Keratinocyte (primary cell): ENCODE results near the gene PPP1R2. TPM values are rescaled to one million over a fixed set of nuclear protein-coding genes. Genes with fewer than 3 reads are reported as not detected.

Experiments used
- DNase-seq: peaks from one replicate; pipeline ENCODE4 v3.0.0-alpha.2; 2011; ENCODE audit warnings: low read depth, missing footprints, low spot score
- FAIRE-seq: peaks from 2 replicates; lab custom pipeline; 2011; peaks lifted over from hg19 to GRCh38; lab: Jason Lieb, UNC
- H2AFZ ChIP-seq: 2 replicates; pipeline ENCODE4 v1.6.0; 2012; ENCODE audit warnings: low read length, control low read depth, inconsistent platforms; ENCODE audit not compliant: control insufficient read depth
- H3K27ac ChIP-seq: 2 replicates; pipeline ENCODE4 v1.5.1; 2011; ENCODE audit warnings: low read length; ENCODE audit not compliant: control insufficient read depth, insufficient read depth
- H3K27me3 ChIP-seq: 3 replicates; pipeline ENCODE4 v1.6.0; 2011; ENCODE audit warnings: low read length; ENCODE audit not compliant: control insufficient read depth, insufficient read depth; ENCODE audit errors: extremely low read depth
- H3K36me3 ChIP-seq, 2 experiments: 2 replicates in 1 of 2; 3 replicates in 1 of 2; pipeline ENCODE4 v1.5.1; 2011; ENCODE audit warnings: low read length in 2 of 2, mild to moderate bottlenecking in 1 of 2; ENCODE audit not compliant: control insufficient read depth in 2 of 2, insufficient read depth in 2 of 2; ENCODE audit errors: extremely low read depth in 1 of 2
- H3K4me1 ChIP-seq: 3 replicates; pipeline ENCODE4 v1.5.1; 2011; ENCODE audit warnings: low read length; ENCODE audit not compliant: control insufficient read depth, insufficient read depth; ENCODE audit errors: extremely low read depth
- H3K4me2 ChIP-seq: 3 replicates; pipeline ENCODE4 v1.6.0; 2011; ENCODE audit warnings: low read depth, low read length; ENCODE audit not compliant: control insufficient read depth, insufficient read depth; ENCODE audit errors: extremely low read depth
- H3K4me3 ChIP-seq, 3 experiments: fragments of 200-600 bp in 1 of 3; sonication (generic) in 1 of 3; 2 replicates in 2 of 3; 3 replicates in 1 of 3; pipeline ENCODE4 v1.5.1; 2011 to 2016; ENCODE audit warnings: low read length in 3 of 3, mild to moderate bottlenecking in 3 of 3, control low read depth in 2 of 3, inconsistent platforms in 1 of 3, low read depth in 1 of 3, mixed read lengths in 1 of 3, mixed run types in 1 of 3, moderate library complexity in 1 of 3; ENCODE audit not compliant: control insufficient read depth in 2 of 3, insufficient read depth in 2 of 3; ENCODE audit errors: extremely low read depth in 1 of 3
- H3K79me2 ChIP-seq: 2 replicates; pipeline ENCODE4 v1.6.0; 2012; ENCODE audit warnings: low read length; ENCODE audit not compliant: control insufficient read depth, insufficient read depth
- H3K9ac ChIP-seq: 3 replicates; pipeline ENCODE4 v1.6.0; 2011; ENCODE audit warnings: low read length; ENCODE audit not compliant: control insufficient read depth, insufficient read depth; ENCODE audit errors: extremely low read depth
- H3K9me1 ChIP-seq: 3 replicates; pipeline ENCODE4 v1.6.0; 2011; ENCODE audit warnings: low read length; ENCODE audit not compliant: control insufficient read depth, insufficient read depth; ENCODE audit errors: extremely low read depth
- H3K9me3 ChIP-seq: 2 replicates; pipeline ENCODE4 v1.5.1; 2012; ENCODE audit warnings: low read depth, low read length; ENCODE audit not compliant: control insufficient read depth
- H4K20me1 ChIP-seq: 3 replicates; pipeline ENCODE4 v1.6.0; 2011; ENCODE audit warnings: low read length; ENCODE audit not compliant: control insufficient read depth, insufficient read depth; ENCODE audit errors: extremely low read depth
- CTCF ChIP-seq, 3 experiments: IDR thresholded peaks in 1 of 3; conservative IDR thresholded peaks in 1 of 3; optimal IDR thresholded peaks in 1 of 3; 2 replicates in 2 of 3; 3 replicates in 1 of 3; pipeline versions ENCODE3 to v1.5.1; 2011; ENCODE audit warnings: low read length in 3 of 3, mild to moderate bottlenecking in 3 of 3, moderate library complexity in 2 of 3, control low read depth in 1 of 3, inconsistent platforms in 1 of 3; ENCODE audit not compliant: insufficient read depth in 2 of 3; ENCODE audit errors: extremely low read depth in 1 of 3
- EZH2 ChIP-seq: IDR thresholded peaks from one replicate; pipeline ENCODE4 v1.6.1; 2012; ENCODE audit warnings: inconsistent platforms, mild to moderate bottlenecking, low read length, moderate library complexity
- dilution Hi-C: fragments of 300-500 bp; cut with MboI; formaldehyde crosslinking; loops from one replicate; pipeline ENCODE4 v1.7.0; 2020; ENCODE audit warnings: low sequenced_read_pairs; ENCODE audit not compliant: extremely low pct_ligation_motif_present
- polyA plus RNA-seq, 5 experiments: library from polyadenylated mRNA; depleted of rRNA in 3 of 5; stranded (reverse) in 3 of 5; stranded (forward) in 1 of 5; unstranded in 1 of 5; fragments of >200 nt; gene quantifications; 1 replicate in 1 of 5; 2 replicates in 3 of 5; 3 replicates in 1 of 5; pipeline versions ENCODE4 v1.2.1 to v1.2.3, GENCODE V29; 2011 to 2012; ENCODE audit warnings: missing spikeins in 2 of 5, low read depth in 1 of 5, low replicate concordance in 1 of 5

The PPP1R2 gene
- polyA plus RNA-seq, 1 donor (not counting 4 experiments of a cell fraction or from before 2014, with no cell fraction given) = 43.2 TPM

GRCh38 chr3:195526492-195526891 lies 16.6 kb downstream of the PPP1R2 start:
- Histone ChIP-seq H4K20me1 (no peaks in the 10 kb centered on the region), H3K4me3 (no peak overlapping the region), H3K9ac (no peak overlapping the region), H3K36me3 (peaks cover 0 to 2% of the 10 kb centered on the region in 2 experiments), H3K9me1 (no peaks in the 10 kb centered on the region), H3K27me3 (no peaks in the 10 kb centered on the region), H3K4me1 (no peaks in the 10 kb centered on the region), H3K79me2 (peaks cover 3% of the 10 kb centered on the region), H3K9me3 (no peaks in the 10 kb centered on the region), H2AFZ (no peak overlapping the region), H3K4me2 (no peak overlapping the region), H3K27ac (no peak overlapping the region)
- DNase-seq = no peak
- TF ChIP-seq CTCF (optimal IDR thresholded peaks at IDR 0.05 in 1 of 3, IDR thresholded peaks at IDR 0.05 in 1 of 3, conservative IDR thresholded peaks at IDR 0.05 in 1 of 3; ENCODE audit: extremely low read depth in 1 of 3, insufficient read depth in 2 of 3, low read length in 3 of 3) = no peak
- TF ChIP-seq EZH2 = no peak
- dilution Hi-C loops = no loop called here
- no peak for FAIRE-seq

- Histone ChIP-seq H3K4me2 (no peak overlapping the region), H3K9me3 (no peaks in the 10 kb centered on the region), H3K4me1 (no peaks in the 10 kb centered on the region), H4K20me1 (no peaks in the 10 kb centered on the region), H3K27ac (no peak overlapping the region), H3K79me2 (no peaks in the 10 kb centered on the region), H3K9me1 (no peaks in the 10 kb centered on the region), H3K36me3 (peaks cover 0 to 2% of the 10 kb centered on the region in 2 experiments), H3K27me3 (no peaks in the 10 kb centered on the region), H3K4me3 (no peak overlapping the region), H3K9ac (no peak overlapping the region), H2AFZ (no peak overlapping the region)
- FAIRE-seq = no peak
- TF ChIP-seq CTCF (optimal IDR thresholded peaks at IDR 0.05 in 1 of 3, IDR thresholded peaks at IDR 0.05 in 1 of 3, conservative IDR thresholded peaks at IDR 0.05 in 1 of 3; ENCODE audit: extremely low read depth in 1 of 3, insufficient read depth in 2 of 3, low read length in 3 of 3) (no peak), EZH2 (no peak)
- no peak for DNase-seq
- dilution Hi-C loops = no loop called here
Observed at GRCh38 chr3:195524171-195524896, 18.8 kb downstream of the PPP1R2 start.
